ENCODE data around the gene ELMO1. TPM values are rescaled to one million over a fixed set of nuclear protein-coding genes. Genes with fewer than 3 reads are reported as not detected.

The ELMO1 gene
- total RNA-seq, 2 donors from 2014 or later, result 66.0 to 72.2 TPM

DNA sequence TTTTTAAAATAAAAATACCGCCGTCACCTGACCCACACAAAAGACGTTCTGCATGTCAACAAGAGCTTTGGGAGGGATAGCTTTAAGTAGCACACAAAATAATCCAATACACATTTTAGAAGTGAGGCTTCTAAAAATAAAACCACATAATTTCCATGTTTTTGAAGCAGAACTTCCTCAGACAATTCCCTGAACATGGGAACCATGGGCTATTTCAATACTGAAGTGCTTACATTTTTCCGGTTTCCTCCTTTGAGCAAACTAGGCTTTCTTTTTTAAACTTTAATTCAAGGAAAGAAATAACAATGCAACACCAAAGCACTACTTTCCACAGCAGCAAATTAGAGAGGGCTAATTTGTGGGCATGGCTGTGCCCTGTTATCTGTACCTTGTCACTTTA, 59.9 kb downstream of the ELMO1 start:
- Histone ChIP-seq H3K4me3 (no peak overlapping the region), H3K27ac (no peak overlapping the region)
- TF ChIP-seq, protein P1, sequence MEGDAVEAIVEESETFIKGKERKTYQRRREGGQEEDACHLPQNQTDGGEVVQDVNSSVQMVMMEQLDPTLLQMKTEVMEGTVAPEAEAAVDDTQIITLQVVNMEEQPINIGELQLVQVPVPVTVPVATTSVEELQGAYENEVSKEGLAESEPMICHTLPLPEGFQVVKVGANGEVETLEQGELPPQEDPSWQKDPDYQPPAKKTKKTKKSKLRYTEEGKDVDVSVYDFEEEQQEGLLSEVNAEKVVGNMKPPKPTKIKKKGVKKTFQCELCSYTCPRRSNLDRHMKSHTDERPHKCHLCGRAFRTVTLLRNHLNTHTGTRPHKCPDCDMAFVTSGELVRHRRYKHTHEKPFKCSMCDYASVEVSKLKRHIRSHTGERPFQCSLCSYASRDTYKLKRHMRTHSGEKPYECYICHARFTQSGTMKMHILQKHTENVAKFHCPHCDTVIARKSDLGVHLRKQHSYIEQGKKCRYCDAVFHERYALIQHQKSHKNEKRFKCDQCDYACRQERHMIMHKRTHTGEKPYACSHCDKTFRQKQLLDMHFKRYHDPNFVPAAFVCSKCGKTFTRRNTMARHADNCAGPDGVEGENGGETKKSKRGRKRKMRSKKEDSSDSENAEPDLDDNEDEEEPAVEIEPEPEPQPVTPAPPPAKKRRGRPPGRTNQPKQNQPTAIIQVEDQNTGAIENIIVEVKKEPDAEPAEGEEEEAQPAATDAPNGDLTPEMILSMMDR (IDR thresholded peaks at IDR 0.05), result no peak

DNA sequence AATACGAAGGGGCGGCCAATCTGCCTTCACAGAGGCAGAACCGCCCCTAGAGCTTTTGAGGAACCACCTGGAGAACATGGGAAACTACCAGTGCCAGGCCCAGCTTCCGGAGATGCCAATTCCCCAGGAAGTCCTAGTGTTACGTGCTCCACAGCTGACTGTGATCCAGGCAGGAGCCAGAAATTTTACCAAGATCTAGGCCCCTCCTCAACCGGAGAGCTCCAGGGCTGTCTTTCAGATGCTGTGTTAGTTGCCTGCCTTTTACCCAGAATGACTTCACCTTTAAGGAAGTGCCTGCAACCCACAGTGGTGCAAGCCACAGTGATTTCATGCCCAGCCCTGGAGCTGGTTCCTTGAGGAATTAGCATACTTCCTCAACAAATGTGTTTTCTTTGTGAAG, 62.9 kb downstream of the ELMO1 start:
- no peaks in the 10 kb centered on the region for H3K9me3 ChIP-seq
- ATAC-seq (ENCODE audit: insufficient number of reproducible peaks, low FRiP score, low read depth) (no peak), DNase-seq (ENCODE audit: low spot score) (no peak)
- H3K4me3 ChIP-seq, result no peak overlapping the region
- H3K36me3 ChIP-seq, result no peaks in the 10 kb centered on the region
- H3K27me3 ChIP-seq (replicated peaks; ENCODE audit: insufficient read depth), result no peaks in the 10 kb centered on the region
- no peak overlapping the region for H3K27ac ChIP-seq
- peaks cover 0 to 13% of the 10 kb centered on the region in 2 donors for H3K4me1 ChIP-seq (ENCODE audit: control insufficient read depth in 1 of 2, low read depth in 2 of 2)
- TF ChIP-seq, protein P1 (IDR thresholded peaks at IDR 0.05), result no peak

More for the DNA sequence above, 59.9 kb downstream of the ELMO1 start:
- no peak for DNase-seq (ENCODE audit: low spot score)
- ATAC-seq (ENCODE audit: insufficient number of reproducible peaks, low FRiP score, low read depth), result no peak
- no peaks in the 10 kb centered on the region for H3K9me3 ChIP-seq
- H3K36me3 ChIP-seq, result no peaks in the 10 kb centered on the region
- H3K4me1 ChIP-seq (ENCODE audit: control insufficient read depth in 1 of 2, low read depth in 2 of 2), result peaks cover 3 to 13% of the 10 kb centered on the region in 2 donors
- H3K27me3 ChIP-seq (replicated peaks; ENCODE audit: insufficient read depth), result no peaks in the 10 kb centered on the region

DNA sequence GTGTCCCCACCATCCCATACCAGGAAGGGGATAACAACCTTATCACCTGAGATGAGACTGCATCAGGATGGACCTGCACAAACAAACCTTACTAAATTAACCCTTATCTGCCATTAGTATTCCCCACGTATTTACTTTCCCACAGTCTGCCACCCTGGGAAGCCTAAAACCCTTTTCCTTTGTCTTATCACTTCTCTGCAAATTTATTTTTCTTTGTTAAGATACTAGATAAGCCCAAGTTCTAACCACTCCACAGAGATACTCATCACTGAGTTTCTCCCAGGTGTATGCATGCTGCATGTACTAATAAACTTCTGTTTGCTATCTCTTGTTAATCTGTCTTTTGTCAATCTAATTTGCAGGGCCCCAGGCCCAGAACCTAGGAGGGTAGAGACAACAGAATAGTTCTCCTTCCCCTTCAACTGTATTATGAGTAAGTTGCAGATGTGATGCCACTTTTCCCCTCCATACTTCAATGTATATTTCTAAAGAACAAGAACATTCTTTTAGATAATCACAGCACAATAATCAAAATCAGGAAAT, 66.0 kb downstream of the ELMO1 start:
- Histone ChIP-seq H3K4me1 (ENCODE audit: control insufficient read depth in 1 of 2, low read depth in 2 of 2) (no peaks in the 10 kb centered on the region), H3K36me3 (no peaks in the 10 kb centered on the region), H3K4me3 (no peak overlapping the region), H3K9me3 (no peaks in the 10 kb centered on the region), H3K27me3 (replicated peaks; ENCODE audit: insufficient read depth) (no peaks in the 10 kb centered on the region), H3K27ac (no peak overlapping the region)
- ATAC-seq (ENCODE audit: insufficient number of reproducible peaks, low FRiP score, low read depth) (no peak), DNase-seq (ENCODE audit: low spot score) (no peak)
- TF ChIP-seq, protein P1 (IDR thresholded peaks at IDR 0.05), result no peak

DNA sequence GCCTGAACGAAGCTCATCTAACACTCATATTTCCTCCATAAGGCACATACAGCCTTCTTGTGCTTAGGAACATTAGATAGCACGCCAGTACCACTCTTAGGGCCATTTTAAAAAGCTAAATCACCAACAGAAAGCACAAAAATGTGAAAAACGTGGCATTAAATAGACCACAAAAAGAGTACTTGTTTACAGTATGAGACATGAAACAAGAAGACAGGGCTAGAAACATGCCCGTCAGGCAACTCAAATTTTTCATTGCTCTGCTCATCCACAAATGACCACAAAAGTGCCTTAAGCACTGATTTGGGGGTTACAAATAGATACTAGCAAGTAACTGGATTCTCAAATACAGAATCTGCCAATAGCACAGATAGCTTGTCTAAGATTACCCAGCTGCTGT, 67.8 kb downstream of the ELMO1 start:
- Histone ChIP-seq H3K27me3 (replicated peaks; ENCODE audit: insufficient read depth) (no peaks in the 10 kb centered on the region), H3K4me3 (no peak overlapping the region), H3K9me3 (no peaks in the 10 kb centered on the region), H3K36me3 (no peaks in the 10 kb centered on the region), H3K4me1 (ENCODE audit: control insufficient read depth in 1 of 2, low read depth in 2 of 2) (no peaks in the 10 kb centered on the region), H3K27ac (no peak overlapping the region)
- TF ChIP-seq, protein P1 (IDR thresholded peaks at IDR 0.05), result no peak
- ATAC-seq (ENCODE audit: insufficient number of reproducible peaks, low FRiP score, low read depth) (no peak), DNase-seq (ENCODE audit: low spot score) (no peak)

DNA sequence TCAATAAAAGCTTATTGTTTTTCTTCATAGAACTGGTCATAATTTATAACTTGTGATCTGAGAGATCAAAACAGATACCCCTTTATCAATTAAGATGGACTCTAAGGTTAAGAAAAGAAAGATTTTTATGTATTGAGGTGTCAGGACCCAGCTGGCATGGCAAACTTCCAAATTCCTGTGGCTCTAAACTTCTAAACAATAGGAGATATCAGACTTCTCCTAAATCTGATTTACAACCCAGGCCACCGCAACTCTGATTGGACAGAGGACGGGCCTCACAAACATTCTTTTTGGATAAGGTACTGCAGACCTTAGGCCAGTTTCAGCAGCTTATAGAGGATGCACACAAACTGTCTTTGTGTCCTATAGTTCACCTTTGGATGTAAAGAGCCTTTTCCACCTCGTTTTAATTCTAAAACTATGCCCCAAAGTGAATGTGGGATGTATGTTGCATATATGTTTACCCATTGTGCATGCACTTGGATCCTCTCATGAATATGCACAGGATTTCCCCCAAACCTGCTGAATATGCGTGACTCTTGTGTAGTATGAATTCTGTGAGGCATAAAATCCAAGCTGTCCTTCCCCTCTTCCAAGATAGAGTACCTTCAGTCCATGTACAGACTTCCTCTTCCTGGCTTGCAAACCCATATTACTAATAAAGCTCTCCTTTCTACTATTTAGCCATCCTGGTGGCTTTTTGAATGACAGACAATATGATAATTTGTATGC, 69.0 kb downstream of the ELMO1 start:
- ATAC-seq (ENCODE audit: insufficient number of reproducible peaks, low FRiP score, low read depth) (no peak), DNase-seq (ENCODE audit: low spot score) (no peak)
- Histone ChIP-seq H3K27me3 (replicated peaks; ENCODE audit: insufficient read depth) (no peaks in the 10 kb centered on the region), H3K9me3 (no peaks in the 10 kb centered on the region), H3K36me3 (no peaks in the 10 kb centered on the region), H3K4me3 (no peak overlapping the region), H3K27ac (no peak overlapping the region), H3K4me1 (ENCODE audit: control insufficient read depth in 1 of 2, low read depth in 2 of 2) (no peaks in the 10 kb centered on the region)
- TF ChIP-seq, protein P1 (IDR thresholded peaks at IDR 0.05), result no peak

All from thoracic aorta (tissue), 2 donors.